ENCODE measurements around the gene SGPL1. TPM values are rescaled to one million over a fixed set of nuclear protein-coding genes. Genes with fewer than 3 reads are reported as not detected.

The SGPL1 gene
- total RNA-seq, 3 donors from 2014 or later (not counting 1 experiment from before 2014, with no cell fraction given), result 33.7 to 48.4 (median 47.8) TPM

- Mint-ChIP-seq H3K4me3 (no peak overlapping the region), H3K4me1 (peaks cover 9 to 20% of the 10 kb centered on the region in 2 donors), H3K27ac (no peak overlapping the region), H3K36me3 (peaks cover 7% of the 10 kb centered on the region), H3K27me3 (ENCODE audit: low read depth in 2 of 2) (no peaks in the 10 kb centered on the region), H3K9me3 (no peaks in the 10 kb centered on the region)
- no peak for TF ChIP-seq CTCF (IDR thresholded peaks at IDR 0.05)
- ATAC-seq (no peak), DNase-seq (no peak)
- WGBS (ENCODE audit: insufficient coverage), result 92% methylated on average over 5 of the region's 5 CpGs
- H3K36me3 ChIP-seq (ENCODE audit: control insufficient read depth, insufficient read depth, low read length), result peaks cover 26% of the 10 kb centered on the region
- H3K4me1 ChIP-seq (ENCODE audit: control insufficient read depth, insufficient read depth, low read length), result peaks cover 5% of the 10 kb centered on the region
- no peaks in the 10 kb centered on the region for H3K9me3 ChIP-seq (ENCODE audit: control insufficient read depth, insufficient read depth, low read length)
- no peak overlapping the region for H3K4me3 ChIP-seq (ENCODE audit: low read length)
- intact Hi-C loops (cut with micrococcal nuclease), result no loop called here
- no peak overlapping the region for H3K27ac ChIP-seq (ENCODE audit: low read length)
- H3K27me3 ChIP-seq (ENCODE audit: control insufficient read depth, insufficient read depth, low read length), result no peaks in the 10 kb centered on the region
Observed at GRCh38 chr10:70851597-70852475, 36.1 kb downstream of the SGPL1 start.

GRCh38 chr10:70853038-70853437 is 37.3 kb downstream of the SGPL1 start:
- no peak for TF ChIP-seq CTCF (IDR thresholded peaks at IDR 0.05)
- peaks cover 16 to 28% of the 10 kb centered on the region in 2 donors for H3K4me1 Mint-ChIP-seq

GRCh38 chr10:70853457-70853856 is 37.7 kb downstream of the SGPL1 start:
- no peak for DNase-seq
- Histone ChIP-seq H3K36me3 (ENCODE audit: control insufficient read depth, insufficient read depth, low read length) (peaks cover 33% of the 10 kb centered on the region), H3K9me3 (ENCODE audit: control insufficient read depth, insufficient read depth, low read length) (no peaks in the 10 kb centered on the region), H3K4me1 (ENCODE audit: control insufficient read depth, insufficient read depth, low read length) (peaks cover 10% of the 10 kb centered on the region), H3K4me3 (ENCODE audit: low read length) (no peak overlapping the region), H3K27ac (ENCODE audit: low read length) (no peak overlapping the region), H3K27me3 (ENCODE audit: control insufficient read depth, insufficient read depth, low read length) (no peaks in the 10 kb centered on the region)
- no peak for ATAC-seq
- H3K27ac Mint-ChIP-seq, result no peak overlapping the region
- 100% methylated on average over 1 of the region's 1 CpG for WGBS (ENCODE audit: insufficient coverage)
- no peak overlapping the region for H3K4me3 Mint-ChIP-seq
- no peaks in the 10 kb centered on the region for H3K9me3 Mint-ChIP-seq
- H3K27me3 Mint-ChIP-seq (ENCODE audit: low read depth in 2 of 2), result no peaks in the 10 kb centered on the region
- intact Hi-C loops (cut with micrococcal nuclease), result no loop called here
- H3K4me1 Mint-ChIP-seq, result peaks cover 16 to 28% of the 10 kb centered on the region in 2 donors
- peaks cover 10% of the 10 kb centered on the region for H3K36me3 Mint-ChIP-seq
- TF ChIP-seq CTCF (IDR thresholded peaks at IDR 0.05), result no peak

More at GRCh38 chr10:70853038-70853437, 37.3 kb downstream of the SGPL1 start:
- Histone ChIP-seq H3K4me3 (ENCODE audit: low read length) (no peak overlapping the region), H3K4me1 (ENCODE audit: control insufficient read depth, insufficient read depth, low read length) (peaks cover 10% of the 10 kb centered on the region), H3K27me3 (ENCODE audit: control insufficient read depth, insufficient read depth, low read length) (no peaks in the 10 kb centered on the region), H3K36me3 (ENCODE audit: control insufficient read depth, insufficient read depth, low read length) (peaks cover 32% of the 10 kb centered on the region), H3K9me3 (ENCODE audit: control insufficient read depth, insufficient read depth, low read length) (no peaks in the 10 kb centered on the region), H3K27ac (ENCODE audit: low read length) (no peak overlapping the region)
- Mint-ChIP-seq H3K27me3 (ENCODE audit: low read depth in 2 of 2) (no peaks in the 10 kb centered on the region), H3K27ac (no peak overlapping the region), H3K36me3 (peaks cover 7% of the 10 kb centered on the region), H3K9me3 (no peaks in the 10 kb centered on the region), H3K4me3 (no peak overlapping the region)
- ATAC-seq (no peak), DNase-seq (no peak)
- intact Hi-C loops (cut with micrococcal nuclease), result no loop called here
- WGBS (ENCODE audit: insufficient coverage), result 95% methylated on average over 3 of the region's 4 CpGs

All from natural killer cell (primary cell).